GM23338 (cell line): ENCODE data around the gene HYAL2. TPM values are rescaled to one million over a fixed set of nuclear protein-coding genes. Genes with fewer than 3 reads are reported as not detected.

Experiments used
- ATAC-seq: fragments of 200-7000 bp; cut with Tn5 transposase; 3 replicates; pipeline ENCODE4 v1.9.1; 2020
- DNase-seq: peaks from one replicate; pipeline ENCODE4 v3.0.0-alpha.2; 2015; ENCODE audit warnings: low spot score
- H2AFZ ChIP-seq: fragments of 200-600 bp; sonication (generic); 2 replicates; pipeline ENCODE4 v1.8.0; 2016; ENCODE audit warnings: antibody characterized with exemption, mild to moderate bottlenecking, moderate library complexity
- H3F3A ChIP-seq: fragments of 200-600 bp; sonication (generic); replicated peaks from 2 replicates; pipeline ENCODE4 v1.8.0; 2017; ENCODE audit warnings: antibody characterized with exemption, mixed run types, low read depth
- H3K27ac ChIP-seq: fragments of 200-600 bp; sonication (generic); 2 replicates; pipeline ENCODE4 v1.6.1; 2016; ENCODE audit warnings: low read depth
- H3K27me3 ChIP-seq: fragments of 200-600 bp; sonication (generic); 2 replicates; pipeline ENCODE4 v1.8.0; 2016; ENCODE audit warnings: mild to moderate bottlenecking, mixed run types, moderate library complexity; ENCODE audit not compliant: insufficient read depth
- H3K36me3 ChIP-seq: fragments of 200-600 bp; sonication (generic); 2 replicates; pipeline ENCODE4 v1.8.0; 2016; ENCODE audit warnings: mild to moderate bottlenecking; ENCODE audit not compliant: insufficient read depth
- H3K4me1 ChIP-seq: fragments of 200-600 bp; sonication (generic); 2 replicates; pipeline ENCODE4 v1.8.0; 2016; ENCODE audit warnings: mild to moderate bottlenecking, moderate library complexity; ENCODE audit not compliant: insufficient read depth
- H3K4me2 ChIP-seq: fragments of 200-600 bp; sonication (generic); 2 replicates; pipeline ENCODE4 v1.7.1; 2017; ENCODE audit warnings: mixed run types
- H3K4me3 ChIP-seq: fragments of 200-600 bp; sonication (generic); 2 replicates; pipeline ENCODE4 v1.6.1; 2016; ENCODE audit warnings: mixed run types
- H3K79me2 ChIP-seq: fragments of 200-600 bp; sonication (generic); replicated peaks from 2 replicates; pipeline ENCODE4 v1.8.0; 2017; ENCODE audit warnings: mild to moderate bottlenecking; ENCODE audit not compliant: insufficient read depth
- H3K9me2 ChIP-seq: fragments of 200-600 bp; sonication (generic); 2 replicates; pipeline ENCODE4 v1.8.0; 2017; ENCODE audit not compliant: insufficient read depth
- H4K20me1 ChIP-seq: fragments of 200-600 bp; sonication (generic); replicated peaks from 2 replicates; pipeline ENCODE4 v1.8.0; 2017; ENCODE audit warnings: mild to moderate bottlenecking; ENCODE audit not compliant: insufficient read depth
- H3K27ac Mint-ChIP-seq: 2 replicates; pipeline ENCODE4 v1.8.0; 2020; ENCODE audit warnings: inconsistent platforms, mild to moderate bottlenecking, moderate library complexity, mixed read lengths
- H3K27me3 Mint-ChIP-seq: 3 replicates; pipeline ENCODE4 v1.8.0; 2022; ENCODE audit warnings: low read depth, mild to moderate bottlenecking, moderate library complexity, mixed read lengths, inconsistent platforms; ENCODE audit not compliant: insufficient read depth, poor library complexity
- H3K36me3 Mint-ChIP-seq: 3 replicates; pipeline ENCODE4 v1.8.0; 2021; ENCODE audit warnings: low read depth, mild to moderate bottlenecking, inconsistent platforms, moderate library complexity, mixed read lengths
- H3K4me1 Mint-ChIP-seq: 3 replicates; pipeline ENCODE4 v1.8.0; 2020; ENCODE audit warnings: mild to moderate bottlenecking, inconsistent platforms, mixed read lengths
- H3K4me3 Mint-ChIP-seq: 3 replicates; pipeline ENCODE4 v1.8.0; 2021; ENCODE audit warnings: moderate library complexity, mild to moderate bottlenecking, inconsistent platforms, mixed read lengths
- H3K9me3 Mint-ChIP-seq: 3 replicates; pipeline ENCODE4 v1.8.0; 2020; ENCODE audit warnings: moderate library complexity, mild to moderate bottlenecking, inconsistent platforms, mixed read lengths
- CREB1 ChIP-seq: fragments of 250-450 bp; sonication (Bioruptor Pico); IDR thresholded peaks from 2 replicates; pipeline ENCODE4 v1.5.0; 2020; ENCODE audit warnings: low read depth, mild to moderate bottlenecking, moderate library complexity
- EZH2phosphoT487 ChIP-seq: fragments of 200-600 bp; sonication (generic); IDR thresholded peaks from one replicate; pipeline ENCODE4 v1.8.1; 2018; ENCODE audit warnings: antibody characterized with exemption; ENCODE audit not compliant: unreplicated experiment
- JUNB ChIP-seq: IDR thresholded peaks from one replicate; pipeline ENCODE4 v1.6.1; 2016; ENCODE audit warnings: antibody characterized with exemption; ENCODE audit not compliant: unreplicated experiment
- NANOG ChIP-seq: IDR thresholded peaks from 2 replicates; pipeline ENCODE4 v1.6.1; 2016; ENCODE audit warnings: antibody characterized with exemption, borderline replicate concordance
- POLR2AphosphoS5 ChIP-seq: IDR thresholded peaks from 2 replicates; pipeline ENCODE4 v1.6.1; 2016; ENCODE audit warnings: antibody characterized with exemption, low read depth
- REST ChIP-seq: IDR thresholded peaks from one replicate; pipeline ENCODE4 v1.6.1; 2018; ENCODE audit warnings: antibody characterized with exemption; ENCODE audit not compliant: unreplicated experiment
- STAT1 ChIP-seq: IDR thresholded peaks from one replicate; pipeline ENCODE4 v1.6.1; 2016; ENCODE audit warnings: antibody characterized with exemption; ENCODE audit not compliant: unreplicated experiment
- ZNF331 ChIP-seq: fragments of 250-450 bp; sonication (Bioruptor Pico); IDR thresholded peaks from 2 replicates; pipeline ENCODE4 v1.5.0; 2020; ENCODE audit warnings: low read depth, mild to moderate bottlenecking, moderate library complexity
- ZNF462 ChIP-seq: fragments of 250-450 bp; sonication (Bioruptor Pico); IDR thresholded peaks from 2 replicates; pipeline ENCODE4 v1.5.0; 2020; ENCODE audit warnings: mild to moderate bottlenecking, moderate library complexity
- polyA plus RNA-seq: library from polyadenylated mRNA; unstranded; fragments of >200 nt; fragmentation: Nextera tagmentation; extraction: Ambion mirVana; gene quantifications from 2 replicates; pipeline ENCODE4 v1.2.1, GENCODE V29; 2016
- total RNA-seq: library from RNA; depleted of rRNA; stranded (reverse); fragments of >200 nt; shearing (Covaris generic); gene quantifications from 2 replicates; pipeline ENCODE4 v1.2.3, GENCODE V29; 2014
- TF ChIP-seq, protein P1 (sequence below): IDR thresholded peaks from 2 replicates; pipeline ENCODE4 v1.6.1; 2016; ENCODE audit warnings: antibody characterized with exemption

The HYAL2 gene
- total and polyA plus RNA-seq, 2 experiments from 2014 or later, result 28.9 to 74.3 TPM

- TF ChIP-seq CREB1 (CRISPR knock-in tag) (no peak), JUNB (no peak), STAT1 (no peak), NANOG (no peak), ZNF462 (no peak)
These were observed 3.9 kb downstream of the HYAL2 start (continued) for GRCh38 chr3:50318615-50319014.

DNA sequence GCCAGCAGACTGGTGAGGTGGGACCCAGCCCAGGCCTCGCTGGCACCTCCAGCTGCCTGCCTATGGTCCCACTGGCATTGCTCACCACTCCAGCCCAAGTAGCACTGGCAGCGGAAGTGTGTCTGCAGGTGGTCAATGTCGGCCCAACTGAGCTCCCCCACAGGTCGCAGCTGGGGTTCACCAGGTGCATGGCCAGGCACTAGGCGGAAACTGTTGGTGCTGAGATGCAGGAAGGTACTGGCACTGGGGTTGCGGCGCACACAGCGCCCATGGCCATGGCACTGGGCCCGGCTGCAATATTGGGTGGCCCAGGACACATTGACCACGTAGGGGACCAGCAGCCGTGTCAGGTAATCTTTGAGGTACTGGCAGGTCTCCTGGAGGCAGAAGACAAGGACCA lies 4.4 kb downstream of the HYAL2 start:
- Mint-ChIP-seq H3K4me1 (peaks cover 25% of the 10 kb centered on the region), H3K4me3 (no peak overlapping the region; the same call in 2 of the 3 replicates), H3K27ac (no peak overlapping the region), H3K27me3 (peaks cover 10% of the 10 kb centered on the region), H3K36me3 (peaks cover 64% of the 10 kb centered on the region), H3K9me3 (peaks cover 12% of the 10 kb centered on the region)
- no peak overlapping the region for H3K4me2 ChIP-seq
- no peak overlapping the region for H3K27ac ChIP-seq
- no peak for DNase-seq
- no peak overlapping the region for H2AFZ ChIP-seq
- H3K27me3 ChIP-seq, result no peaks in the 10 kb centered on the region
- peaks cover 11% of the 10 kb centered on the region for H3K4me1 ChIP-seq
- no peak for ATAC-seq
- H4K20me1 ChIP-seq, result peaks cover 5% of the 10 kb centered on the region; the same call in 1 of the 2 replicates
- no peak overlapping the region for H3K4me3 ChIP-seq
- peaks cover 8% of the 10 kb centered on the region for H3K36me3 ChIP-seq
- H3K79me2 ChIP-seq, result peaks cover 26% of the 10 kb centered on the region
- H3K9me2 ChIP-seq, result no peaks in the 10 kb centered on the region
- peaks cover 20% of the 10 kb centered on the region; the same call in 1 of the 2 replicates for H3F3A ChIP-seq
- TF ChIP-seq EZH2phosphoT487 (no peak), REST (no peak), JUNB (no peak), NANOG (no peak), STAT1 (no peak), ZNF331 (CRISPR knock-in tag) (no peak), POLR2AphosphoS5 (no peak)
- TF ChIP-seq, protein P1, sequence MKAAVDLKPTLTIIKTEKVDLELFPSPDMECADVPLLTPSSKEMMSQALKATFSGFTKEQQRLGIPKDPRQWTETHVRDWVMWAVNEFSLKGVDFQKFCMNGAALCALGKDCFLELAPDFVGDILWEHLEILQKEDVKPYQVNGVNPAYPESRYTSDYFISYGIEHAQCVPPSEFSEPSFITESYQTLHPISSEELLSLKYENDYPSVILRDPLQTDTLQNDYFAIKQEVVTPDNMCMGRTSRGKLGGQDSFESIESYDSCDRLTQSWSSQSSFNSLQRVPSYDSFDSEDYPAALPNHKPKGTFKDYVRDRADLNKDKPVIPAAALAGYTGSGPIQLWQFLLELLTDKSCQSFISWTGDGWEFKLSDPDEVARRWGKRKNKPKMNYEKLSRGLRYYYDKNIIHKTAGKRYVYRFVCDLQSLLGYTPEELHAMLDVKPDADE, result no peak
